Fibroblast of lung (primary cell): Measurements from ENCODE around the gene VDAC2. TPM values are rescaled to one million over a fixed set of nuclear protein-coding genes. Genes with fewer than 3 reads are reported as not detected.

Experiments used
- DNase-seq, 2 donors: peaks; one replicate each; pipeline versions ENCODE4 v3.0.0 to v3.0.0-alpha.2; 2010; ENCODE audit warnings: low read depth in 2 of 2
- H2AFZ ChIP-seq: 2 replicates; pipeline ENCODE4 v1.5.1; 2012; ENCODE audit warnings: low read length, control low read depth, inconsistent platforms
- H3K27ac ChIP-seq: 2 replicates; pipeline ENCODE4 v1.5.1; 2011; ENCODE audit warnings: low read length, control low read depth; ENCODE audit not compliant: insufficient read depth
- H3K27me3 ChIP-seq: 2 replicates; pipeline ENCODE4 v1.5.1; 2011; ENCODE audit warnings: mild to moderate bottlenecking, low read length; ENCODE audit not compliant: control insufficient read depth, insufficient read depth
- H3K36me3 ChIP-seq: 2 replicates; pipeline ENCODE4 v1.5.1; 2011; ENCODE audit warnings: low read length; ENCODE audit not compliant: control insufficient read depth, insufficient read depth
- H3K4me1 ChIP-seq: 2 replicates; pipeline ENCODE4 v1.5.1; 2011; ENCODE audit warnings: low read length; ENCODE audit not compliant: control insufficient read depth, insufficient read depth; ENCODE audit errors: extremely low read depth
- H3K4me2 ChIP-seq: 2 replicates; pipeline ENCODE4 v1.5.1; 2011; ENCODE audit warnings: low read length, control low read depth; ENCODE audit not compliant: insufficient read depth; ENCODE audit errors: extremely low read depth
- H3K4me3 ChIP-seq, 4 experiments: fragments of 200-600 bp in 1 of 4; sonication (generic) in 1 of 4; replicated peaks in 1 of 4; 2 replicates each; pipeline ENCODE4 v1.5.1; 2011 to 2016; ENCODE audit warnings: low read length in 4 of 4, low read depth in 3 of 4, mild to moderate bottlenecking in 3 of 4, control low read depth in 2 of 4, inconsistent platforms in 1 of 4, mixed read lengths in 1 of 4; ENCODE audit not compliant: insufficient read depth in 1 of 4; ENCODE audit errors: control extremely low read depth in 1 of 4
- H3K79me2 ChIP-seq: 2 replicates; pipeline ENCODE4 v1.5.1; 2012; ENCODE audit warnings: mild to moderate bottlenecking, low read length, inconsistent platforms; ENCODE audit not compliant: control insufficient read depth, insufficient read depth
- H3K9ac ChIP-seq: 2 replicates; pipeline ENCODE4 v1.5.1; 2011; ENCODE audit warnings: mild to moderate bottlenecking, low read length, control low read depth; ENCODE audit not compliant: insufficient read depth
- H3K9me3 ChIP-seq: 2 replicates; pipeline ENCODE4 v1.5.1; 2012; ENCODE audit warnings: low read depth, low read length; ENCODE audit not compliant: control insufficient read depth, insufficient read depth
- H4K20me1 ChIP-seq: 2 replicates; pipeline ENCODE4 v1.5.1; 2011; ENCODE audit warnings: low read length; ENCODE audit not compliant: control insufficient read depth, insufficient read depth; ENCODE audit errors: extremely low read depth
- CTCF ChIP-seq, 2 donors: IDR thresholded peaks in 1 of 2; conservative IDR thresholded peaks in 1 of 2; 1 replicate in 1 of 2; 2 replicates in 1 of 2; pipeline ENCODE4 v1.5.1; 2011 to 2012; ENCODE audit warnings: low read length in 2 of 2, control low read depth in 1 of 2, inconsistent platforms in 1 of 2, low read depth in 1 of 2, mild to moderate bottlenecking in 1 of 2
- EZH2 ChIP-seq: IDR thresholded peaks from 2 replicates; pipeline ENCODE4 v1.5.1; 2012; ENCODE audit warnings: low read length, control low read depth, mild to moderate bottlenecking; ENCODE audit errors: missing control alignments
- polyA plus RNA-seq, 2 donors: library from polyadenylated mRNA; depleted of rRNA in 1 of 2; stranded (reverse) in 1 of 2; unstranded in 1 of 2; fragments of >200 nt; gene quantifications; 2 replicates each; pipeline ENCODE4 v1.2.1, GENCODE V29; 2011 to 2012; ENCODE audit warnings: missing spikeins in 1 of 2
- total RNA-seq: library from RNA; depleted of rRNA; stranded (reverse); fragments of >200 nt; gene quantifications from 2 replicates; pipeline ENCODE4 v1.2.1, GENCODE V29; 2014

VDAC2 gene
- total and polyA plus RNA-seq, 2 donors (not counting 1 experiment from before 2014, with no cell fraction given): 151 to 208 TPM

- H3K79me2 ChIP-seq: no peaks in the 10 kb centered on the region
- H3K9ac ChIP-seq: no peak overlapping the region
- no peaks in the 10 kb centered on the region for H4K20me1 ChIP-seq
- no peak for DNase-seq
- H2AFZ ChIP-seq: no peak overlapping the region
- no peaks in the 10 kb centered on the region for H3K4me1 ChIP-seq
- H3K27me3 ChIP-seq: peaks cover 5% of the 10 kb centered on the region
- no peak for TF ChIP-seq EZH2
- no peak for TF ChIP-seq CTCF (conservative IDR thresholded peaks at IDR 0.05 in 1 of 2, IDR thresholded peaks at IDR 0.05 in 1 of 2; ENCODE audit: low read depth in 1 of 2, low read length in 2 of 2)
- H3K36me3 ChIP-seq: no peaks in the 10 kb centered on the region
- H3K4me2 ChIP-seq: no peak overlapping the region
- H3K27ac ChIP-seq: no peak overlapping the region
- no peak overlapping the region for H3K4me3 ChIP-seq
- H3K9me3 ChIP-seq: no peaks in the 10 kb centered on the region
Observed at GRCh38 chr10:75250934-75251333, 40.3 kb downstream of the VDAC2 start.

- Histone ChIP-seq H3K36me3 (no peaks in the 10 kb centered on the region), H3K27me3 (peaks cover under 1% of the 10 kb centered on the region), H3K27ac (no peak overlapping the region), H3K4me3 (no peak overlapping the region), H2AFZ (no peak overlapping the region), H3K4me2 (no peak overlapping the region), H3K4me1 (no peaks in the 10 kb centered on the region), H3K9ac (no peak overlapping the region), H3K9me3 (no peaks in the 10 kb centered on the region), H3K79me2 (no peaks in the 10 kb centered on the region), H4K20me1 (no peaks in the 10 kb centered on the region)
- no peak for DNase-seq
- TF ChIP-seq EZH2 (no peak), CTCF (conservative IDR thresholded peaks at IDR 0.05 in 1 of 2, IDR thresholded peaks at IDR 0.05 in 1 of 2; ENCODE audit: low read depth in 1 of 2, low read length in 2 of 2) (no peak)
Observed at GRCh38 chr10:75253281-75254220, 43.0 kb downstream of the VDAC2 start.

GRCh38 chr10:75254739-75255138, 44.1 kb downstream of the VDAC2 start:
- no peaks in the 10 kb centered on the region for H3K9me3 ChIP-seq
- H4K20me1 ChIP-seq: no peaks in the 10 kb centered on the region
- H3K27me3 ChIP-seq: no peaks in the 10 kb centered on the region
- no peaks in the 10 kb centered on the region for H3K36me3 ChIP-seq
- H2AFZ ChIP-seq: no peak overlapping the region
- no peak overlapping the region for H3K4me3 ChIP-seq
- H3K27ac ChIP-seq: no peak overlapping the region
- no peak for TF ChIP-seq EZH2
- TF ChIP-seq CTCF (conservative IDR thresholded peaks at IDR 0.05 in 1 of 2, IDR thresholded peaks at IDR 0.05 in 1 of 2; ENCODE audit: low read depth in 1 of 2, low read length in 2 of 2): no peak
- no peaks in the 10 kb centered on the region for H3K79me2 ChIP-seq
- no peaks in the 10 kb centered on the region for H3K4me1 ChIP-seq
- no peak for DNase-seq
- H3K9ac ChIP-seq: no peak overlapping the region
- no peak overlapping the region for H3K4me2 ChIP-seq
